ENCODE data around the gene EVC.
"Not testable (repeated sequence)": the region's sequence is repeated elsewhere in the genome, so short reads cannot be mapped to it uniquely, and the experiment has no call there.

The EVC gene

GRCh38 chr4:5719350-5720055 lies 8.5 kb downstream of the EVC start:
- no peak overlapping the region for H3K4me3 ChIP-seq (ENCODE audit: low read depth, low read length)
- no peak for DNase-seq (ENCODE audit: low read depth)
- TF ChIP-seq, protein P1, sequence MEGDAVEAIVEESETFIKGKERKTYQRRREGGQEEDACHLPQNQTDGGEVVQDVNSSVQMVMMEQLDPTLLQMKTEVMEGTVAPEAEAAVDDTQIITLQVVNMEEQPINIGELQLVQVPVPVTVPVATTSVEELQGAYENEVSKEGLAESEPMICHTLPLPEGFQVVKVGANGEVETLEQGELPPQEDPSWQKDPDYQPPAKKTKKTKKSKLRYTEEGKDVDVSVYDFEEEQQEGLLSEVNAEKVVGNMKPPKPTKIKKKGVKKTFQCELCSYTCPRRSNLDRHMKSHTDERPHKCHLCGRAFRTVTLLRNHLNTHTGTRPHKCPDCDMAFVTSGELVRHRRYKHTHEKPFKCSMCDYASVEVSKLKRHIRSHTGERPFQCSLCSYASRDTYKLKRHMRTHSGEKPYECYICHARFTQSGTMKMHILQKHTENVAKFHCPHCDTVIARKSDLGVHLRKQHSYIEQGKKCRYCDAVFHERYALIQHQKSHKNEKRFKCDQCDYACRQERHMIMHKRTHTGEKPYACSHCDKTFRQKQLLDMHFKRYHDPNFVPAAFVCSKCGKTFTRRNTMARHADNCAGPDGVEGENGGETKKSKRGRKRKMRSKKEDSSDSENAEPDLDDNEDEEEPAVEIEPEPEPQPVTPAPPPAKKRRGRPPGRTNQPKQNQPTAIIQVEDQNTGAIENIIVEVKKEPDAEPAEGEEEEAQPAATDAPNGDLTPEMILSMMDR (IDR thresholded peaks at IDR 0.05; ENCODE audit: insufficient read depth, low read depth, low read length, missing control alignments): no peak

DNA sequence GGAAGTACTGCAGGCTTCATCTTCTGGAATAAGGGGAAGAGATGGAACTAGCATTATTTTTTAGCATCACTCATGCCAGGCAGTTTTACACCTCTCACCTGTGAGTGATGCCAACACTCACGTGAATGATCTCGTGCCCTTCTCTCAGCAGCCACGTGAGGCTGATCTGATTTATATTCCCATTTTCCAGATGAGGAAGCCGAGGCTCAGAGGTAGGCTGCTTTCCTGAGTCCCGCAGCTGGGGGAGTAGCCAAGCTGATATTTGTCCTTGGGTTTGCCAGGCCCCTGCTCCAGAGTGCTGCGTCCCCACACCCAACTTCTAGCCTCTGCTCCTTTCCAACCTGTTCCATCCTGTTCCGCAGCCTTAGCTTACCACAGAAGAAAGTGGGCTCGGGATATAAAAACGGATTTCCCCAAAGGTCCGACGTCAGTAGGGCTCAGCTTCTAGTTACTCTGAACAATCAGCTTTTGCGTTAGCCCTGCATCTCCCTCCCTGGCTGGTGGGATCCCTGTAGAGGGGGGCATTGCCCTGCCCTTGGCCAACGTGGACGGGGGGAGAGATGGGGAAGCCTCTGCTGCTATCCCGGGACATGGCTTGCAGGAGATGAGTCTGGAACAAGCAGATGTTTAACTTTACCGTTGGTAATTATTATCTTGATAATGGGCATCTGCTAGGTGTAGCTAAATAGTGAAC lies 9.3 kb downstream of the EVC start:
- no peak for DNase-seq (ENCODE audit: low read depth)
- H3K4me3 ChIP-seq (ENCODE audit: low read depth, low read length): no peak overlapping the region
- TF ChIP-seq, protein P1 (IDR thresholded peaks at IDR 0.05; ENCODE audit: insufficient read depth, low read depth, low read length, missing control alignments): no peak

DNA sequence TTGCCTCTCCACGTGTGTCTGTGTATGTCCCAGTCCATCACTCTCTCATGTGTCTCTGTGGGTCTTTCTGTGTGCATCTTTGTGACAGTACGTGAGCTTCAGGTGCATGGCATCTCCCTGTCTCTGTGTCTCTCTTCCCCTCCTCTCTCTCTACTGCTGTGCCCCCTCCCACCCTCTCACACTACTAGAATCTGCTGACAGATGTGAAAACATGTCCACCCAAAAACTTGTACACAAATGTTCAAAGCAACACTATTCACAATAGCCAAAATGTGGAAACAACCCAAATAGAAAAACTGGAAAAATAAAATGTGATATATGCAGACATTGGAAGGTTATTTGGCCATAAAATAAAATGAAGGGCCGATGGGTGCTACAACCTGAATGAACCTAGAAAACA lies 10.0 kb downstream of the EVC start:
- H3K4me3 ChIP-seq (ENCODE audit: low read depth, low read length): no peak overlapping the region
- no peak for DNase-seq (ENCODE audit: low read depth)
- TF ChIP-seq, protein P1 (IDR thresholded peaks at IDR 0.05; ENCODE audit: insufficient read depth, low read depth, low read length, missing control alignments): no peak

DNA sequence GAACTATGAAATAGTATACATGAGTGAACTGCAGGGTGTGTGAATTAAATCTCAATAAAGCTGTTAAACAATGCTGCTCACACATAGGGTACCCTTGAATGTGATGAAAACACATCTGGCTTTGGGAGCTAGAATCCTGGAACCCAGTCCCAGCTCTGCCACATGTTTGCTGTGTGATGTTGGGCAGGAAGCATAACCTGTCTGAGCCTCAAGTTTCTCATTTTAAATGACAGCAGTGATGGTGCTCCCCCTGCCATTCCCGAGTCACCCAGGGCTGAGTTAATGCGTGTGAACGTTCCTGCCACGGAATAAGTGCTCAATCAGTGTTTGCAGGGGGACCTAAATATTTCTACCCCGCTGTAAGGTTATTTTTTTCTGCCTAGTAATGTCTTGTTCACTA lies 10.9 kb downstream of the EVC start:
- no peak for DNase-seq (ENCODE audit: low read depth)
- TF ChIP-seq, protein P1 (IDR thresholded peaks at IDR 0.05; ENCODE audit: insufficient read depth, low read depth, low read length, missing control alignments): no peak
- H3K4me3 ChIP-seq (ENCODE audit: low read depth, low read length): no peak overlapping the region

- no peak for DNase-seq (ENCODE audit: low read depth)
- TF ChIP-seq, protein P1 (IDR thresholded peaks at IDR 0.05; ENCODE audit: insufficient read depth, low read depth, low read length, missing control alignments): no peak
- H3K4me3 ChIP-seq (ENCODE audit: low read depth, low read length): no peak overlapping the region
Observed at GRCh38 chr4:5722328-5722727, 11.3 kb downstream of the EVC start.

GRCh38 chr4:5724377-5724776 lies 13.4 kb downstream of the EVC start:
- DNase-seq (ENCODE audit: low read depth): no peak
- no peak overlapping the region for H3K4me3 ChIP-seq (ENCODE audit: low read depth, low read length)
- TF ChIP-seq, protein P1 (IDR thresholded peaks at IDR 0.05; ENCODE audit: insufficient read depth, low read depth, low read length, missing control alignments): no peak

DNA sequence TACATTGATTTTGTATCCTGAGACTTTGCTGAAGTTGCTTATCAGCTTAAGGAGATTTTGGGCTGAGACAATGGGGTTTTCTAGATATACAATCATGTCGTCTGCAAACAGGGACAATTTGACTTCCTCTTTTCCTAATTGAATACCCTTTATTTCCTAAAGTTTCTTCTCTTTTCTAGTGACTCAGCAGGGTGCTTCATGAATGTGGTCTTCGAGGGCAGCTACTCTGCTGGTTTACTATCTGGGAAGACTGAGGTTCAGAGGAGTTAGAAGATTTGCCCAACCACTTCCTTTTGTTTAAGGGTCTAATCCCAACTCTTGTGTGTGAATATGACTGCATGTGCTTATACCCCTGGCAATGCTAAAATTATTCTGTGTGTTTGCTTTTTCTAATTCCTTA lies 17.4 kb downstream of the EVC start:
- H3K4me3 ChIP-seq (ENCODE audit: low read depth, low read length); DNase-seq (ENCODE audit: low read depth): not testable (repeated sequence)

All from GM12865 (cell line).